ENCODE data around the gene MMP23B. TPM values are rescaled to one million over a fixed set of nuclear protein-coding genes. Genes with fewer than 3 reads are reported as not detected.

Gene MMP23B
- polyA plus RNA-seq, 1 donor from 2014 or later = 0.98 TPM

DNA sequence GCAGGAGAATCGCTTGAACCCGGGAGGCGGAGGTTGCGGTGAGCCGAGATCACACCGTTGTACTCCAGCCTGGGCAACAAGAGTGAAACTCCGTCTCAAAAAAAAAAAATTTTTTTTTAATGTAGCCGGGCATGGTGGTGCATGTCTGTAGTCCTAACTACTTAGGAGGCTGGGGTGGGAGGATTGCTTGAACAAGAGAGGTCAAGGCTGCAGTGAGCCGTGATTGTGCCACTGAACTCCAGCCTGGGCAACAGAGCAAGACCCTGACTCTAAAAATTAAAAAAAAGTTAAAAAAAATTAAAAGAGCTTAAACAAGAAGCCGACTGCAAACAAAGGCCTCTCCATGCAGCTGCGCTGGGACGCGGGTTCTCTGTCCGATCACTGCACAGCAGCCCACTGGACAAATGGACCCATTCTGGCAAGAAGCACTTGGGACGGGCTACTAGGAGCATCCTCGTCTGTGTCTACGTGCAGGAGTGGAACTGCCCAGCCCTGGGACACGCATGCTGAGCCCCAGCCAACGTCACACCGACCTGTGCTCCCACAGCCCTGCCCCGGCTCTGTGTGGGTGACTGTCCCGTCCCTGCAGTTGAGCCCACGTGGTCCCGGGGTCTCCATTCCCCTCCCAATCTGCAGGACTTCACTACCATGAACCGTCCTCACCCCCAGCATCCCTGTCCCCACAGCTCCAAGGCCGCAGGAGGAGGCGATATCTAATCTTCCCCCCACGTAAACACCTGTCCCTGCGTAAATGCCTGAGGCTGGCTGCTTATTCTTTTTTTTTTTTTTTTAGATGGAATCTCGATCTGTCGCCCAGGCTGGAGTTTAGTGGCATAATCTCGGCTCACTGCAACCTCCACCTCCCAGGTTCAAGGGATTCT, 48.3 kb downstream of the MMP23B start:
- H2AFZ ChIP-seq (ENCODE audit: low read depth, low read length) = no peak overlapping the region
- H3K27ac ChIP-seq (ENCODE audit: low read length) = no peak overlapping the region
- H3K9me3 ChIP-seq (ENCODE audit: low read length) = no peaks in the 10 kb centered on the region
- TF ChIP-seq POLR2AphosphoS5 (IDR thresholded peaks at IDR 0.05) (no peak), MXI1 (conservative IDR thresholded peaks at IDR 0.05; ENCODE audit: poor library complexity, severe bottlenecking) (no peak)
- peaks cover 43% of the 10 kb centered on the region for H3K79me2 ChIP-seq (replicated peaks; ENCODE audit: insufficient read depth, low read length)
- no peak overlapping the region for H3K4me2 ChIP-seq (ENCODE audit: low read length)
- H3K27me3 ChIP-seq (ENCODE audit: insufficient read depth, low read depth, low read length) = no peaks in the 10 kb centered on the region
- H3K9me2 ChIP-seq (ENCODE audit: insufficient read depth, low read length) = no peaks in the 10 kb centered on the region
- no peaks in the 10 kb centered on the region for H3K36me3 ChIP-seq (ENCODE audit: insufficient read depth, low read length)
- no peaks in the 10 kb centered on the region for H3F3A ChIP-seq (ENCODE audit: insufficient read depth, low read length, poor library complexity, severe bottlenecking)
- no peaks in the 10 kb centered on the region for H4K20me1 ChIP-seq (ENCODE audit: insufficient read depth)
- H3K4me3 ChIP-seq (ENCODE audit: low read length) = no peak overlapping the region
- H3K9ac ChIP-seq (ENCODE audit: low read length) = no peak overlapping the region

DNA sequence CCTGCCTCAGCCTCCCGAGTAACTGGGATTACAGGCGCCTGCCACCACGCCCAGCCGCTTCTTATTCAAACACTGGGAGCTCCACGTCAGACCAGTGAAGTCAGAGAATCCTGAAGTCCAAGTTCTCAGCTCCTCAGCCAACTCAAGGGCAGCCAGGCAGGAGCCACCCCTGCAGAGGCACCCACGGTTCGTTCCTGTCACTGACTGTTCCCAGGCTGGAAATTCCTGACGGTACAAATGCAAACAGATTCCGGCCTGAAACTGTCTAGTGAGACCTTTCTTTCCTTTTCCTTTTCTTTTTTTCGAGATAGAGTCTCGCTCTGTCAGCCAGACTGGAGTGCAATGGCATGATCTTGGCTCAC, 48.9 kb downstream of the MMP23B start:
- peaks cover 47% of the 10 kb centered on the region for H3K79me2 ChIP-seq (replicated peaks; ENCODE audit: insufficient read depth, low read length)

More for the DNA sequence above, 48.9 kb downstream of the MMP23B start:
- Histone ChIP-seq H3K9me3 (ENCODE audit: low read length) (no peaks in the 10 kb centered on the region), H3K27ac (ENCODE audit: low read length) (no peak overlapping the region), H3K9ac (ENCODE audit: low read length) (no peak overlapping the region), H3K4me2 (ENCODE audit: low read length) (no peak overlapping the region), H2AFZ (ENCODE audit: low read depth, low read length) (no peak overlapping the region), H3K4me3 (ENCODE audit: low read length) (no peak overlapping the region), H3K36me3 (ENCODE audit: insufficient read depth, low read length) (no peaks in the 10 kb centered on the region), H4K20me1 (ENCODE audit: insufficient read depth) (no peaks in the 10 kb centered on the region), H3K27me3 (ENCODE audit: insufficient read depth, low read depth, low read length) (no peaks in the 10 kb centered on the region), H3K9me2 (ENCODE audit: insufficient read depth, low read length) (no peaks in the 10 kb centered on the region), H3F3A (ENCODE audit: insufficient read depth, low read length, poor library complexity, severe bottlenecking) (no peaks in the 10 kb centered on the region)
- TF ChIP-seq, protein P1, sequence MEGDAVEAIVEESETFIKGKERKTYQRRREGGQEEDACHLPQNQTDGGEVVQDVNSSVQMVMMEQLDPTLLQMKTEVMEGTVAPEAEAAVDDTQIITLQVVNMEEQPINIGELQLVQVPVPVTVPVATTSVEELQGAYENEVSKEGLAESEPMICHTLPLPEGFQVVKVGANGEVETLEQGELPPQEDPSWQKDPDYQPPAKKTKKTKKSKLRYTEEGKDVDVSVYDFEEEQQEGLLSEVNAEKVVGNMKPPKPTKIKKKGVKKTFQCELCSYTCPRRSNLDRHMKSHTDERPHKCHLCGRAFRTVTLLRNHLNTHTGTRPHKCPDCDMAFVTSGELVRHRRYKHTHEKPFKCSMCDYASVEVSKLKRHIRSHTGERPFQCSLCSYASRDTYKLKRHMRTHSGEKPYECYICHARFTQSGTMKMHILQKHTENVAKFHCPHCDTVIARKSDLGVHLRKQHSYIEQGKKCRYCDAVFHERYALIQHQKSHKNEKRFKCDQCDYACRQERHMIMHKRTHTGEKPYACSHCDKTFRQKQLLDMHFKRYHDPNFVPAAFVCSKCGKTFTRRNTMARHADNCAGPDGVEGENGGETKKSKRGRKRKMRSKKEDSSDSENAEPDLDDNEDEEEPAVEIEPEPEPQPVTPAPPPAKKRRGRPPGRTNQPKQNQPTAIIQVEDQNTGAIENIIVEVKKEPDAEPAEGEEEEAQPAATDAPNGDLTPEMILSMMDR (IDR thresholded peaks at IDR 0.05; ENCODE audit: poor library complexity, severe bottlenecking) = no peak
- no peak for TF ChIP-seq POLR2AphosphoS5 (IDR thresholded peaks at IDR 0.05)
- no peak for TF ChIP-seq EZH2 (IDR thresholded peaks at IDR 0.05; ENCODE audit: borderline replicate concordance, insufficient read depth, low read length, poor library complexity, severe bottlenecking)
- no peak for TF ChIP-seq RAD21 (conservative IDR thresholded peaks at IDR 0.05)
- no peak for TF ChIP-seq SMC3 (conservative IDR thresholded peaks at IDR 0.05; ENCODE audit: poor library complexity)
- TF ChIP-seq MXI1 (conservative IDR thresholded peaks at IDR 0.05; ENCODE audit: poor library complexity, severe bottlenecking) = no peak
- no peak for TF ChIP-seq TAF1 (IDR thresholded peaks at IDR 0.05; ENCODE audit: low read depth)
- TF ChIP-seq EP300 (conservative IDR thresholded peaks at IDR 0.05; ENCODE audit: poor library complexity, severe bottlenecking) = no peak
- TF ChIP-seq, protein P2, sequence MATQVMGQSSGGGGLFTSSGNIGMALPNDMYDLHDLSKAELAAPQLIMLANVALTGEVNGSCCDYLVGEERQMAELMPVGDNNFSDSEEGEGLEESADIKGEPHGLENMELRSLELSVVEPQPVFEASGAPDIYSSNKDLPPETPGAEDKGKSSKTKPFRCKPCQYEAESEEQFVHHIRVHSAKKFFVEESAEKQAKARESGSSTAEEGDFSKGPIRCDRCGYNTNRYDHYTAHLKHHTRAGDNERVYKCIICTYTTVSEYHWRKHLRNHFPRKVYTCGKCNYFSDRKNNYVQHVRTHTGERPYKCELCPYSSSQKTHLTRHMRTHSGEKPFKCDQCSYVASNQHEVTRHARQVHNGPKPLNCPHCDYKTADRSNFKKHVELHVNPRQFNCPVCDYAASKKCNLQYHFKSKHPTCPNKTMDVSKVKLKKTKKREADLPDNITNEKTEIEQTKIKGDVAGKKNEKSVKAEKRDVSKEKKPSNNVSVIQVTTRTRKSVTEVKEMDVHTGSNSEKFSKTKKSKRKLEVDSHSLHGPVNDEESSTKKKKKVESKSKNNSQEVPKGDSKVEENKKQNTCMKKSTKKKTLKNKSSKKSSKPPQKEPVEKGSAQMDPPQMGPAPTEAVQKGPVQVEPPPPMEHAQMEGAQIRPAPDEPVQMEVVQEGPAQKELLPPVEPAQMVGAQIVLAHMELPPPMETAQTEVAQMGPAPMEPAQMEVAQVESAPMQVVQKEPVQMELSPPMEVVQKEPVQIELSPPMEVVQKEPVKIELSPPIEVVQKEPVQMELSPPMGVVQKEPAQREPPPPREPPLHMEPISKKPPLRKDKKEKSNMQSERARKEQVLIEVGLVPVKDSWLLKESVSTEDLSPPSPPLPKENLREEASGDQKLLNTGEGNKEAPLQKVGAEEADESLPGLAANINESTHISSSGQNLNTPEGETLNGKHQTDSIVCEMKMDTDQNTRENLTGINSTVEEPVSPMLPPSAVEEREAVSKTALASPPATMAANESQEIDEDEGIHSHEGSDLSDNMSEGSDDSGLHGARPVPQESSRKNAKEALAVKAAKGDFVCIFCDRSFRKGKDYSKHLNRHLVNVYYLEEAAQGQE (IDR thresholded peaks at IDR 0.05; ENCODE audit: borderline replicate concordance) = no peak
